H1 (cell line): Measurements from ENCODE around the gene S100A6.

Experiments used
- CEBPB ChIP-seq: IDR thresholded peaks from 2 replicates; pipeline ENCODE4 v1.6.1; 2012; ENCODE audit warnings: low read depth, low read length
- CHD1 ChIP-seq: IDR thresholded peaks from 2 replicates; pipeline ENCODE4 v1.6.1; 2012; ENCODE audit warnings: low read depth, low read length, improper control_type of control experiment
- CHD7 ChIP-seq: fragments of 300-600 bp; sonication (generic); IDR thresholded peaks from 2 replicates; pipeline ENCODE4 v1.7.1; 2012; ENCODE audit warnings: low read length, moderate library complexity, mild to moderate bottlenecking, inconsistent platforms; ENCODE audit not compliant: insufficient replicate concordance
- CREB1 ChIP-seq: IDR thresholded peaks from 2 replicates; pipeline ENCODE4 v1.6.1; 2012; ENCODE audit warnings: inconsistent platforms
- CTCF ChIP-seq, 3 experiments: IDR thresholded peaks; 1 replicate in 2 of 3; 2 replicates in 1 of 3; pipeline versions ENCODE4 v1.5.1 to v1.6.1; 2011; ENCODE audit warnings: low read length in 3 of 3, mild to moderate bottlenecking in 3 of 3, inconsistent platforms in 2 of 3, low read depth in 1 of 3, moderate library complexity in 1 of 3; ENCODE audit not compliant: insufficient read depth in 1 of 3; ENCODE audit errors: control extremely low read depth in 1 of 3
- EZH2 ChIP-seq: fragments of 200-600 bp; sonication (generic); IDR thresholded peaks from 2 replicates; pipeline ENCODE4 v1.7.1; 2012; ENCODE audit warnings: low read depth, mild to moderate bottlenecking, moderate library complexity, low read length, inconsistent platforms; ENCODE audit not compliant: severe bottlenecking
- MAX ChIP-seq: IDR thresholded peaks from 2 replicates; pipeline ENCODE4 v1.6.1; 2012; ENCODE audit warnings: inconsistent platforms
- POLR2A ChIP-seq, 2 experiments: IDR thresholded peaks; 1 replicate in 1 of 2; 2 replicates in 1 of 2; pipeline ENCODE4 v1.6.1; 2011; ENCODE audit warnings: low read depth in 2 of 2, low read length in 2 of 2, mild to moderate bottlenecking in 2 of 2; ENCODE audit errors: control extremely low read depth in 1 of 2
- RNF2 ChIP-seq: fragments of 200-900, 300-1000 bp; sonication (generic); IDR thresholded peaks from 2 replicates; pipeline ENCODE4 v1.7.1; 2016; ENCODE audit warnings: borderline replicate concordance, low read depth, mild to moderate bottlenecking, antibody characterized with exemption, low read length; ENCODE audit not compliant: poor library complexity, severe bottlenecking; ENCODE audit errors: missing control alignments
- SIX5 ChIP-seq: IDR thresholded peaks from 2 replicates; pipeline ENCODE4 v1.6.1; 2011; ENCODE audit warnings: mild to moderate bottlenecking, low read depth, low read length
- TBP ChIP-seq: IDR thresholded peaks from 2 replicates; pipeline ENCODE4 v1.6.1; 2011; ENCODE audit warnings: low read depth, low read length, improper control_type of control experiment
- ZNF274 ChIP-seq: IDR thresholded peaks from 2 replicates; pipeline ENCODE4 v1.7.0; 2012; ENCODE audit warnings: low read length, borderline replicate concordance; ENCODE audit errors: extremely low read depth

- TF ChIP-seq POLR2A (IDR thresholded peaks at IDR 0.05; ENCODE audit: control extremely low read depth in 1 of 2, low read depth in 2 of 2, low read length in 2 of 2) (no peak), CTCF (IDR thresholded peaks at IDR 0.05; ENCODE audit: control extremely low read depth in 1 of 3, insufficient read depth in 1 of 3, low read depth in 1 of 3, low read length in 3 of 3) (no peak), SIX5 (no peak), MAX (no peak), CREB1 (no peak), CHD1 (no peak), ZNF274 (no peak), TBP (no peak), EZH2 (no peak), RNF2 (no peak), CEBPB (no peak), CHD7 (no peak)
Measured at GRCh38 chr1:153533689-153534201, 2.0 kb downstream of the S100A6 start.
